Kidney epithelial cell (primary cell): ENCODE results near the gene NDUFB2. TPM values are rescaled to one million over a fixed set of nuclear protein-coding genes. Genes with fewer than 3 reads are reported as not detected.
"Not testable (repeated sequence)": the region's sequence is repeated elsewhere in the genome, so short reads cannot be mapped to it uniquely, and the experiment has no call there.

ENCODE experiments used
- DNase-seq: peaks from one replicate; pipeline ENCODE4 v3.0.0-alpha.2; 2010; ENCODE audit warnings: low read depth
- H3K27me3 ChIP-seq: 2 replicates; pipeline ENCODE4 v1.6.0; 2011; ENCODE audit warnings: low read length; ENCODE audit not compliant: control insufficient read depth, insufficient read depth
- H3K36me3 ChIP-seq: 2 replicates; pipeline ENCODE4 v1.5.1; 2011; ENCODE audit warnings: low read length; ENCODE audit not compliant: control insufficient read depth, insufficient read depth
- H3K4me3 ChIP-seq: 2 replicates; pipeline ENCODE4 v1.5.1; 2011; ENCODE audit warnings: low read depth, mild to moderate bottlenecking, control low read depth, low read length
- total RNA-seq: library from RNA; depleted of rRNA; stranded (reverse); fragments of >200 nt; gene quantifications from 2 replicates; pipeline ENCODE4 v1.2.3, GENCODE V29; 2015
- TF ChIP-seq, protein P1 (sequence below): IDR thresholded peaks from 2 replicates; pipeline ENCODE4 v1.5.1; 2011; ENCODE audit warnings: mild to moderate bottlenecking, moderate library complexity, low read length, control low read depth, inconsistent platforms; ENCODE audit not compliant: insufficient read depth, poor library complexity, severe bottlenecking

Gene NDUFB2
- total RNA-seq, 1 donor from 2014 or later, result 221 TPM

DNA sequence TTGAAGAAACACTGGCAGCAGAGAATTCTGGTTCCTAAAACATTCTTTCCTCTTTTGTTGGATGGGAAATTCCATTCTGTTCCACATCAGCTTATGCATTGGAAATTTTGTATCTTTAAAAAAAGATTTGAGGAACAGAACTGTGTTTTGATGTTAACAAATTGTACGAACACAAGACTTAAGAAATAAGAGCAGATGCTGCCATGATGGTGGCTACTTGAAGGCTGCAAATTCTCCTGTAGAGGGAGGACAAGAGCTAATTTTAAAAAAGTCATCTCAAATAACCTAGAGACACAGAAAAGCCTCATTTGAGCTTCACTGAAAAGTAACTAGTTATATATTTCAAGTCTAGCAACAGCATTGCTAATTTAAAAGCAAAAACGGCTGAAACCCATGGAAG, 29.8 kb downstream of the NDUFB2 start:
- no peaks in the 10 kb centered on the region for H3K27me3 ChIP-seq
- H3K4me3 ChIP-seq, result no peak overlapping the region
- DNase-seq, result no peak
- TF ChIP-seq, protein P1, sequence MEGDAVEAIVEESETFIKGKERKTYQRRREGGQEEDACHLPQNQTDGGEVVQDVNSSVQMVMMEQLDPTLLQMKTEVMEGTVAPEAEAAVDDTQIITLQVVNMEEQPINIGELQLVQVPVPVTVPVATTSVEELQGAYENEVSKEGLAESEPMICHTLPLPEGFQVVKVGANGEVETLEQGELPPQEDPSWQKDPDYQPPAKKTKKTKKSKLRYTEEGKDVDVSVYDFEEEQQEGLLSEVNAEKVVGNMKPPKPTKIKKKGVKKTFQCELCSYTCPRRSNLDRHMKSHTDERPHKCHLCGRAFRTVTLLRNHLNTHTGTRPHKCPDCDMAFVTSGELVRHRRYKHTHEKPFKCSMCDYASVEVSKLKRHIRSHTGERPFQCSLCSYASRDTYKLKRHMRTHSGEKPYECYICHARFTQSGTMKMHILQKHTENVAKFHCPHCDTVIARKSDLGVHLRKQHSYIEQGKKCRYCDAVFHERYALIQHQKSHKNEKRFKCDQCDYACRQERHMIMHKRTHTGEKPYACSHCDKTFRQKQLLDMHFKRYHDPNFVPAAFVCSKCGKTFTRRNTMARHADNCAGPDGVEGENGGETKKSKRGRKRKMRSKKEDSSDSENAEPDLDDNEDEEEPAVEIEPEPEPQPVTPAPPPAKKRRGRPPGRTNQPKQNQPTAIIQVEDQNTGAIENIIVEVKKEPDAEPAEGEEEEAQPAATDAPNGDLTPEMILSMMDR, result peak; percentile 37
- H3K36me3 ChIP-seq, result no peaks in the 10 kb centered on the region

DNA sequence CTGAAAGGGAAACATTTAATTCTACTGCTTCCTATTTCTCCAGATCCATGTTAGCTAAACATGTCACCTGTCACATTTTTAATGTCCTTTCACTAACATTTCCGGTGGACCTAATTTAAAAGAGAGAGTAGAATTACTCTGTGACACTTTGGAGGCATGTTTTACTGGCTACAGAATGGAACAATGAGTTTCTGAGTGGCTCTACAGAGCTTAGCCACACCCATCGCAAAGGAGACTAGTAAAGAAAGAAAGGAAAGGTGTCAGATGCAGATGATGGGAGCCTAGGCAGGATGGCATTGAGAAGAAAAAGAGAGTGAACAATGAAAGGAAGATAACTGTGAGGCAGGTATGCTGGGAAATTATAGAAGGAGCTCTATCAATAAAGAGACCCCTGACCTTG, 35.9 kb downstream of the NDUFB2 start:
- Histone ChIP-seq H3K27me3 (no peaks in the 10 kb centered on the region), H3K4me3 (no peak overlapping the region), H3K36me3 (no peaks in the 10 kb centered on the region)
- TF ChIP-seq, protein P1, result no peak
- no peak for DNase-seq

DNA sequence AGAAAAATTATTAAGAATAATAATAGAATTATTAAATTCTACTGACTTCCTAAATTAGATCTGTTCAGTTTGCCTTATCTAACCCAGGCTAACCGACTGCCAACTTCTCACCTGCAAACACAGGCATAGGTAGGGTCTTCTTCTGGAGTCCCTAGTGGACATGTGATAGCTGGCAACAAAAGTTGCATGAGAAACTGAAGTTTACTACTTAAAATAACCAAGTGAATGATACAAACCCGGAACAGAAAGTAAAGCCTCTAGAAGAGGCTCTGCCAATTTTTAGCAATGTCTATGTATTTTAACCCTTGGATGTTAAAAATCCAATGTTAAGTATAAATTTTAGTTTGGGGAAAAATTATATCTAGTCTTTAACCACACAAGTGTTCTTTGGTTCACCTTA, 37.6 kb downstream of the NDUFB2 start:
- Histone ChIP-seq H3K4me3 (no peak overlapping the region), H3K27me3 (no peaks in the 10 kb centered on the region), H3K36me3 (no peaks in the 10 kb centered on the region)
- TF ChIP-seq, protein P1, result no peak
- no peak for DNase-seq

DNA sequence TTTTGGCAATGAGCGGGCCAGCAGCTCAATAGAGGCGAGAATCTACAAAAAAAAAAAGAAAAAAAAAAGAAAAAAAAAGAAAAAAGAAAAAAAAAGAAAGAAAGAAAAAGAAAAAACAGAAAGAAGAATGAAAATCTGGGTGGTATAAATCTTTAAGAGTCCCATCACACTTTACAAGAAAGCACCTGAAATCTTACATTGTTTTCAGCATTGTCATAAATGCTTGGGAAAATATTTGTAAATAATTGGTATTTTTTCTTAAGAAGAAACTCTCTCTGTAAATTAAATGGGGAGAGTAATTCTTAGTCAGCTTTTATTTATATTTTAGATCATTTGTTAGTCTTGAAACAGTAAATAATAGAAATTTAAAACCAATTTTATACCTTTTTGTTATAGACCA, 38.2 kb downstream of the NDUFB2 start:
- Histone ChIP-seq H3K4me3 (no peak overlapping the region), H3K36me3 (no peaks in the 10 kb centered on the region), H3K27me3 (no peaks in the 10 kb centered on the region)
- TF ChIP-seq, protein P1, result no peak
- DNase-seq, result no peak

DNA sequence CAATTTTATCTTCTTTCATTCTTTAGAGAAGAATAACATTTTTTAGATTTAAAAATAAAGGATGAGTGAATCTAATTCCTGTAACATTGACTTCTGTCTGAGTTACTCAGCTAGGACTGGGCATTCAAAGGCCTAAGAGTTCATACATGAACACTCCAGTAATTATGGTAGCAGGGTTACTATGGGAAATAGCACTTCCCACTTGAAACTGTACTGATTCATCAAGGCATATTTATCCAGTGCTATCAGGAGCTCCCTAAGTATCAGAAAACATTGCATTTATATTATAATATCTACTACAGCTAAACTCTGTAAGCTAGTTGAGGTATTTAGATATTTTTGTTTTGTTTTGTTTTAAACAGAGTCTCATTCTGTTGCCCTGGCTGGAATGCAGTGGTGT, 41.8 kb downstream of the NDUFB2 start:
- no peaks in the 10 kb centered on the region for H3K27me3 ChIP-seq
- DNase-seq, result no peak
- TF ChIP-seq, protein P1, result no peak
- H3K36me3 ChIP-seq, result no peaks in the 10 kb centered on the region
- no peak overlapping the region for H3K4me3 ChIP-seq

DNA sequence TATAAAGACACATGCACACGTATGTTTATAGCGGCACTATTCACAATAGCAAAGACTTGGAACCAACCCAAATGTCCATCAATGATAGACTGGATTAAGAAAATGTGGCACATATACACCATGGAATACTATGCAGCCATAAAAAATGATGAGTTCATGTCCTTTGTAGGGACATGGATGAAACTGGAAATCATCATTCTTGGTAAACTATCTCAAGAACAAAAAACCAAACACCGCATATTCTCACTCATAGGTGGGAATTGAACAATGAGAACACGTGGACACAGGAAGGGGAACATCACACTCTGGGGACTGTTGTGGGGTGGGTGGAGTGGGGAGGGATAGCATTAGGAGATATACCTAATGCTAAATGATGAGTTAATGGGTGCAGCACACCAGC, 46.7 kb downstream of the NDUFB2 start:
- H3K36me3 ChIP-seq, DNase-seq, H3K4me3 ChIP-seq, H3K27me3 ChIP-seq: not testable (repeated sequence)
